HG03469 (cell line): ENCODE data around the gene SLC20A1.
"Not testable (repeated sequence)": the region's sequence is repeated elsewhere in the genome, so short reads cannot be mapped to it uniquely, and the experiment has no call there.

Experiments
- ATAC-seq: cut with Tn5 transposase; IDR thresholded peaks from one replicate; pipeline ENCODE4 v1.9.1; 2021; ENCODE audit warnings: mild to moderate bottlenecking, moderate library complexity, moderate number of reproducible peaks; ENCODE audit not compliant: unreplicated experiment

The SLC20A1 gene

DNA sequence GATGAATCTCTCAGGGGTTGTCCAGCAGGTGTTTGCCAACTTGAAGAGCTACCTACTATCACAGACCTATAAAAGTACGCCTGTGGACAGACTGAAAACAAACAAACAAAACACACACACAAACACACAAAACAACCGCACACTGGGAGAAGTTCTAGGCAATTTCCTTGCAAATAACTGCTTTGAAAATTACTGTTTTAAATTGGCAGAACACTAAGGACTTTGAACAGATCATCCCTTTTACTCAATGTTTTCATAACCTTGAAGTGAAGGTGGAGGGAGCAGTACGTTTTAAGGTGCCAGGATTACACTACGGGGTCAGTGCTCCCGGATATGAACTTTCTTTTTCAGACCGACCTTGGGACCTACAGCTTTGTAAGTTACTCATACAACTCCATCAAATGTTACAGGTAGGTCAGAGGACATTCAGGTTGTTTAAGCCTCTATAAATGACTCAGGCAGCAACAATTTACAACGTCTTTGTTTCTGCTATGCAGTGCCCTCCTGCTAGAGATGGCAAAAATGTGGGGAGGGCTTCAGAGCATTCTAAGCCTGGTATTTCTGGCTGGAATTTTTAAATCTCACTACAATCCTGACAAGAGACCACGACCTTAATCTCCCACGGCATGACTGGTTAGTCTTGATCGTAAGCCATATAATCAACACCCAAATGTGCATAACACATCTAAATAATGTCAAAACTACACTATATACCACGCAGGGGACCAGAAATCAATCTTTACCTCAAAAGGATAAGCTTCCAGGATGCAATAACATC lies 1.4 kb upstream of the SLC20A1 start:
- ATAC-seq = no peak

GRCh38 chr2:112644933-112645309 lies 818 bp upstream of the SLC20A1 start:
- ATAC-seq = no peak

DNA sequence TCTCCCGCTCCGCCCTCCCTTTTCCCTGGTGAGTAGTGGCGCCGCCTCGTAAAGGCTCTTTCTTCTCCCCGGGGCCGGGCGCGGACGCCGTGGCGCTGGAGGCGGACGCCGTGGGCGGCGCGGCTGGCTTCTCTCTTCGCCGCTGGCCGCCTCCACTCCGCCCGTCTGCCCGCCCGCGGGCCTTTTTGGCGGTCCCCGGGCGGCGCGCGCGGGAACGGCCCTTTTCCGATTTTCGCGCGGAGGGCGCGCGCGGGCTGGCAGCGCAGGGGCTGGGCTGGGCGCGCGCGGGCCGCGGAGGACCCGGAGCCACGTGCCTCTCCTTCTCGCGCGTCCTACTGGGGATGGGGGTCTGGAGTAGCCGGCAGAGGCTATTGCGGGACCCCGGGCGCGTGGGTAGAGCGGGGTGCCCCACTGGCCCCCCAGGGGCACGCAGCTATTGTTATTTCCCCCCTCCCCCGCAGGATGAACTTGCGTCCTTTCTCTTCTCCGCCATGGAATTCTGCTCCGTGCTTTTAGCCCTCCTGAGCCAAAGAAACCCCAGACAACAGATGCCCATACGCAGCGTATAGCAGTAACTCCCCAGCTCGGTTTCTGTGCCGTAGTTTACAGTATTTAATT lies 472 bp downstream of the SLC20A1 start:
- ATAC-seq = peak; percentile 10

- no peak for ATAC-seq
Observed at GRCh38 chr2:112646791-112647689, 1.3 kb downstream of the SLC20A1 start.

- ATAC-seq = no peak
Observed at GRCh38 chr2:112648081-112648480, 2.3 kb downstream of the SLC20A1 start.

DNA sequence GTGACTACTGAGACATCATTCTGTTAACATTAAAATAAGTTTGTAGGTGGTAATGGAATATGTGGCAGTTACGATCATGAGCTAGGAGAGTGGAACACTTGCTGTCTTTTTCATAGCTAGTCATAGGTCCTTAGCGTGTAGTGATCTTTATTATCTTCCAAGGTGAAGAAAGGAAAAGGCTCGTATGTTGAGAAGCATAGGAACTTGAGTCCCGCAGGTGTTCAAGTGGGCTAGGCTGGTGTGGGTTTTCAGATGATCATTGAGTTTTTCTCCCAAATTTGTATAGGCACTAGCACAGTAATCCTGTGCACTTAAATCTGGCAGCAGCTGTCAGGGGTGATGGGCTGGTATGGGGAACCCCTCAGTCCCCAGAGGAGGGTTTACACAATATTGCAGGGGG lies 10.9 kb downstream of the SLC20A1 start:
- ATAC-seq = no peak

DNA sequence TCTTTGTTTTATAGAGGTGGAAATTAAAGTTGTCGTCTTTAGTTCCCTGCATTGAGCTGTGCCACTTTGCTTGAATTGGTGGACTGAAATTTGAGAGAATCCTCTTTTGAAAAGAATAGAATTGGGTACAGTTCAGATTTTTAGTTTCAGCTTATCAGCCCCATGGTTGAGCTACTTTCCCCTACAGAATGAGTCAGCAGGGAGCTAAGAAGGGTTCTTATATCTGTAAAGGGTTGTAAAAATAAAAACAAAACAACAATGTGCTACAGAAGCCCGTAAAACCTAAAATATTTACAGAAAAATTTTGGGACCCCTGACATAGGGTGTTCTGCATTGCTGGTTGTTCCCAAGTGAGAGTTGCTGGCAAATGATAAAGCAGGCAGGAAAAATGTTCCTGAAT lies 12.6 kb downstream of the SLC20A1 start:
- no peak for ATAC-seq

GRCh38 chr2:112658839-112659667 lies 13.3 kb downstream of the SLC20A1 start:
- ATAC-seq = no peak

- ATAC-seq = no peak
Observed at GRCh38 chr2:112660138-112660537, 14.4 kb downstream of the SLC20A1 start.

DNA sequence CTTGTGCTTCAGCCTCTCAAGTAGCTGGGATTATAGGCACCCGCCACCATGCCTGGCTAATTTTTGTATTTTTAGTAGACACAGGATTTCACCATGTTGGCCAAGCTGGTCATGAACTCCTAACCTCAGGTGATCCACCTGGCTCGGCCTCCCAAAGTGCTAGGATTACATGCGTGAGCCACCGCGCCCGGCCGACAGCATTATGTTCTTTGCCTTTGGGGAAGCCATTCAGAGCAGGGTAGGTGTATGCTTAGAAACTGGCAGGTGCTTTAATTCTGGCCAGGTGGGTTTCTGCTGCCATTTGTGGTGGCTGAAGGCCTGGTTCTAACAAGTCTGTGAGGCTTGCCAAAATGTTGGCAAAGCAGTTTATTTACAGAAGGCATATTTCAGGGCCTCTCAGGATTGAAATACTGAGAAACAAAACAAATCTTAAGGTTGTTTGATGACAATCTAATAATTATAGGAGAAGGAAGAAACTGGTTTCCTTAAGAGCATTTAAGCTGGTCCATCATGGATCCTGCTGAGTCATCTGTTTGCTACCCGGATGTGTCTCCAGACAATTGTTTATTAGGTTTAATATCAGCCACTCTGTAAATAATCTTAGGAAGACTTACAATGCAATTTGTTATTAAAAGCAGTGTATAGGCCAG lies 16.0 kb downstream of the SLC20A1 start:
- no peak for ATAC-seq

DNA sequence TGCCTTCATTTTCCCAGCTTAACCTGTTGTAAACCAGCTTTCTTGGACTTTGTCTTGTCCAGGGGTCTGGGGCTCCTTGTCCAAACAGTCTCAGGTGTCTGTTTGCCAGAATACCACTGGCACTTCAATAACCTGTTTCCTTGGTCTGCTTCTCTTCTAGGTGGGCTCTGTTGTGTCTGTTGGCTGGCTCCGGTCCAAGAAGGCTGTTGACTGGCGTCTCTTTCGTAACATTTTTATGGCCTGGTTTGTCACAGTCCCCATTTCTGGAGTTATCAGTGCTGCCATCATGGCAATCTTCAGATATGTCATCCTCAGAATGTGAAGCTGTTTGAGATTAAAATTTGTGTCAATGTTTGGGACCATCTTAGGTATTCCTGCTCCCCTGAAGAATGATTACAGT lies 17.0 kb downstream of the SLC20A1 start:
- no peak for ATAC-seq

- no peak for ATAC-seq
Observed at GRCh38 chr2:112664689-112665088, 18.9 kb downstream of the SLC20A1 start.

GRCh38 chr2:112665113-112665780 lies 19.5 kb downstream of the SLC20A1 start:
- ATAC-seq = no peak

DNA sequence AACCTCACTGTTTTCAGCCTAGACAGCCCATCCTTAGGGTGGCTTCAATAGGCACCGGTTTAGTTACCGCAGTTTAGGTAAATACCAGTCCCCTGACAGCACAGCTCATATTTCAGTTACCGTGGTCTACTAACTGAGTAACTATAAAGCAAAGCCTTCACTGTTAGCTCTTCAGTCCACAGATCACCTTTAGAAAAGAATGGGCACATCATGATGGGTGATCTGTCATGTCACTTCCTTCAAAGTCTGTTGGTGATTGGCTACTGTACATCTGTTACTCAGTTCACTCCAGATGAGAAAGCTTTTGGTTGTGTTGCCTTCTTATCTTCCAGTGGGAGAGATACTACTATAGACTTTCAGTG lies 21.0 kb downstream of the SLC20A1 start:
- no peak for ATAC-seq

DNA sequence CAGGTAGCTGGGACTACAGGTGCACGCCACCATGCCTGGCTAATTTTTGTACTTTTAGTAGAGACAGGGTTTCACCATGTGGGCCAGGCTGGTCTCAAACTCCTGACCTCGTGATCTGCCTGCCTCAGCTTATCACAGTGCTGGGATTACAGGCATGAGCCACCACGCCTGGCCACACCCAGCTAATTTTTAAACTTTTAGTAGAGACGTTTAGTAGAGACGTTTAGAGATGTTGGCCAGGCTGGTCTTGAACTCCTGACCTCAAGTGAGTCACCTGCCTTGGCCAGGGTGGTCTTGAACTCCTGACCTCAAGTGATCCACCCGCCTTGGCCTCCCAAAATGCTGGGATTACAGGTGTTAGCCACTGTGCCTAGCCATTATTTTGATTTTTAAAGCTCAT lies 21.8 kb downstream of the SLC20A1 start:
- ATAC-seq = not testable (repeated sequence)

DNA sequence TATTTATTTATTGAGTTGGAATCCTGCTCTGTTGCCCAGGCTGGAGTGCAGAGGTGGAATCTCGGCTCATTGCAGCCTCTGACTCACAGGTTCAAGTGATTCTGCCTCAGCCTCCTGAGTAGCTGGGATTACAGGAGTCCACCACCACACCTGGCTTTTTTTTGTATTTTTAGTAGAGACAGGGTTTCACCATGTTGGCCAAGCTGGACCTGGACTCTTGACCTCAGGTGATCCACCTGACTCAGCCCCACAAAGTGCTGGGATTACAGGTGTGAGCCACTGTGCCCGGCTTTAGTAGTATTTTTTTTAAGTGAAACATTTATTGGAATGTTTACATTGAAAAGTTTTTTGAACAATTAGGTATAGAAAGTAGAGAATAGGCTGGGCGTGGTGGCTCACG lies 23.9 kb downstream of the SLC20A1 start:
- ATAC-seq = no peak

GRCh38 chr2:112670252-112671022 lies 24.7 kb downstream of the SLC20A1 start:
- ATAC-seq = no peak

GRCh38 chr2:112671801-112672200 lies 26.1 kb downstream of the SLC20A1 start:
- ATAC-seq = no peak

GRCh38 chr2:112673008-112673407 lies 27.3 kb downstream of the SLC20A1 start:
- no peak for ATAC-seq
